Vagina (tissue), 2 donors: ENCODE data around the gene MGME1. TPM values are rescaled to one million over a fixed set of nuclear protein-coding genes. Genes with fewer than 3 reads are reported as not detected.

Source experiments
- DNase-seq, 2 donors: peaks; one replicate each; pipeline ENCODE4 v3.0.0-alpha.2; 2017; ENCODE audit errors: extremely low spot score in 2 of 2
- H3K27ac ChIP-seq: fragments of 200-600 bp; sonication (generic); one replicate; pipeline ENCODE4 v1.5.1; 2019
- H3K27me3 ChIP-seq: fragments of 200-600 bp; sonication (generic); one replicate; pipeline ENCODE4 v1.5.1; 2019
- H3K36me3 ChIP-seq, 2 donors: fragments of 200-600 bp; sonication (generic); one replicate each; pipeline ENCODE4 v1.5.1; 2017 to 2019
- H3K4me1 ChIP-seq: fragments of 200-600 bp; sonication (generic); one replicate; pipeline ENCODE4 v1.5.1; 2019
- H3K4me3 ChIP-seq, 2 donors: fragments of 200-600 bp; sonication (generic); 1 replicate in 1 of 2; 2 replicates in 1 of 2; pipeline ENCODE4 v1.5.1; 2016 to 2019
- H3K9me3 ChIP-seq: fragments of 200-600 bp; sonication (generic); one replicate; pipeline ENCODE4 v1.5.1; 2019
- CTCF ChIP-seq, 3 experiments: fragments of 450-650 bp in 2 of 3; fragments of 200-600 bp in 1 of 3; sonication (generic) in 1 of 3; IDR thresholded peaks; one replicate each; pipeline ENCODE4 v1.5.1; 2017 to 2019; ENCODE audit warnings: antibody characterized with exemption in 3 of 3, mild to moderate bottlenecking in 2 of 3, moderate library complexity in 2 of 3
- POLR2A ChIP-seq, 2 donors: fragments of 450-650 bp; IDR thresholded peaks; one replicate each; pipeline ENCODE4 v1.6.1; 2017; ENCODE audit warnings: antibody characterized with exemption in 2 of 2, mild to moderate bottlenecking in 2 of 2, moderate library complexity in 2 of 2
- POLR2AphosphoS5 ChIP-seq, 2 donors: sonication (generic); formaldehyde crosslinking; IDR thresholded peaks; one replicate each; pipeline ENCODE4 v1.9.0; 2017; ENCODE audit warnings: antibody characterized with exemption in 2 of 2, mild to moderate bottlenecking in 2 of 2, low read depth in 1 of 2; ENCODE audit not compliant: insufficient read depth in 1 of 2
- intact Hi-C: fragments of 100-400 bp; cut with DNase I; formaldehyde crosslinking; loops from one replicate; pipeline ENCODE4 v1.15.1; 2023
- total RNA-seq: library from RNA; depleted of rRNA; stranded (reverse); fragments of >200 nt; gene quantifications from one replicate; pipeline ENCODE4 v1.2.3, GENCODE V29; 2016

The MGME1 gene
- total RNA-seq, 1 donor from 2014 or later: 8.6 TPM

GRCh38 chr20:18005990-18006364 lies 37.2 kb downstream of the MGME1 start:
- H3K27me3 ChIP-seq: no peaks in the 10 kb centered on the region
- intact Hi-C loops: no loop called here
- H3K9me3 ChIP-seq: no peaks in the 10 kb centered on the region
- no peak for DNase-seq
- H3K36me3 ChIP-seq: no peaks in the 10 kb centered on the region
- no peak for TF ChIP-seq CTCF (IDR thresholded peaks at IDR 0.05)
- TF ChIP-seq POLR2A (IDR thresholded peaks at IDR 0.05): no peak
- TF ChIP-seq POLR2AphosphoS5 (IDR thresholded peaks at IDR 0.05; ENCODE audit: insufficient read depth in 1 of 2, low read depth in 1 of 2): no peak
- no peak overlapping the region for H3K4me3 ChIP-seq
- no peak overlapping the region for H3K27ac ChIP-seq
- no peaks in the 10 kb centered on the region for H3K4me1 ChIP-seq

- intact Hi-C loops: no loop called here
- Histone ChIP-seq H3K4me1 (no peaks in the 10 kb centered on the region), H3K9me3 (no peaks in the 10 kb centered on the region), H3K27ac (no peak overlapping the region), H3K4me3 (no peak overlapping the region), H3K27me3 (no peaks in the 10 kb centered on the region), H3K36me3 (no peaks in the 10 kb centered on the region)
- TF ChIP-seq POLR2A (IDR thresholded peaks at IDR 0.05) (no peak), CTCF (IDR thresholded peaks at IDR 0.05) (no peak), POLR2AphosphoS5 (IDR thresholded peaks at IDR 0.05; ENCODE audit: insufficient read depth in 1 of 2, low read depth in 1 of 2) (no peak)
- DNase-seq: no peak
Observed at GRCh38 chr20:18006684-18007083, 37.9 kb downstream of the MGME1 start.

GRCh38 chr20:18007534-18008292 lies 38.9 kb downstream of the MGME1 start:
- intact Hi-C loops: no loop called here
- Histone ChIP-seq H3K9me3 (no peaks in the 10 kb centered on the region), H3K36me3 (no peaks in the 10 kb centered on the region), H3K4me1 (no peaks in the 10 kb centered on the region), H3K4me3 (no peak overlapping the region), H3K27ac (no peak overlapping the region), H3K27me3 (no peaks in the 10 kb centered on the region)
- TF ChIP-seq POLR2A (IDR thresholded peaks at IDR 0.05) (no peak), POLR2AphosphoS5 (IDR thresholded peaks at IDR 0.05; ENCODE audit: insufficient read depth in 1 of 2, low read depth in 1 of 2) (no peak), CTCF (IDR thresholded peaks at IDR 0.05) (no peak)
- no peak for DNase-seq

GRCh38 chr20:18009116-18009515 lies 40.3 kb downstream of the MGME1 start:
- Histone ChIP-seq H3K27me3 (no peaks in the 10 kb centered on the region), H3K36me3 (no peaks in the 10 kb centered on the region), H3K27ac (no peak overlapping the region), H3K4me3 (no peak overlapping the region), H3K4me1 (no peaks in the 10 kb centered on the region), H3K9me3 (no peaks in the 10 kb centered on the region)
- no peak for DNase-seq
- TF ChIP-seq POLR2A (IDR thresholded peaks at IDR 0.05) (no peak), CTCF (IDR thresholded peaks at IDR 0.05) (no peak), POLR2AphosphoS5 (IDR thresholded peaks at IDR 0.05; ENCODE audit: insufficient read depth in 1 of 2, low read depth in 1 of 2) (no peak)
- intact Hi-C loops: no loop called here

- H3K4me3 ChIP-seq: no peak overlapping the region
- intact Hi-C loops: no loop called here
- no peak for DNase-seq
- H3K27ac ChIP-seq: no peak overlapping the region
- H3K27me3 ChIP-seq: no peaks in the 10 kb centered on the region
- TF ChIP-seq CTCF (IDR thresholded peaks at IDR 0.05) (no peak), POLR2AphosphoS5 (IDR thresholded peaks at IDR 0.05; ENCODE audit: insufficient read depth in 1 of 2, low read depth in 1 of 2) (no peak), POLR2A (IDR thresholded peaks at IDR 0.05) (no peak)
- no peaks in the 10 kb centered on the region for H3K4me1 ChIP-seq
- no peaks in the 10 kb centered on the region for H3K36me3 ChIP-seq
- H3K9me3 ChIP-seq: no peaks in the 10 kb centered on the region
Observed at GRCh38 chr20:18011482-18011881, 42.7 kb downstream of the MGME1 start.
